ENCODE data around the gene TTC16. TPM values are rescaled to one million over a fixed set of nuclear protein-coding genes. Genes with fewer than 3 reads are reported as not detected.
A peak's percentile ranks its signal among the peaks of the same experiment; 100 is the strongest.

TTC16 gene
- total RNA-seq, 6 experiments from 2014 or later, result not detected

- Mint-ChIP-seq H3K27me3 (ENCODE audit: insufficient read depth) (peaks cover 5% of the 10 kb centered on the region; the same call in 1 of the 2 replicates), H3K27ac (peak overlapping the region; percentile 97), H3K9me3 (no peaks in the 10 kb centered on the region), H3K4me3 (peak overlapping the region; percentile 98), H3K36me3 (ENCODE audit: low read depth) (no peaks in the 10 kb centered on the region), H3K4me1 (ENCODE audit: low read depth) (peaks cover 11% of the 10 kb centered on the region)
- no peak for DNase-seq
- TF ChIP-seq, protein P1, sequence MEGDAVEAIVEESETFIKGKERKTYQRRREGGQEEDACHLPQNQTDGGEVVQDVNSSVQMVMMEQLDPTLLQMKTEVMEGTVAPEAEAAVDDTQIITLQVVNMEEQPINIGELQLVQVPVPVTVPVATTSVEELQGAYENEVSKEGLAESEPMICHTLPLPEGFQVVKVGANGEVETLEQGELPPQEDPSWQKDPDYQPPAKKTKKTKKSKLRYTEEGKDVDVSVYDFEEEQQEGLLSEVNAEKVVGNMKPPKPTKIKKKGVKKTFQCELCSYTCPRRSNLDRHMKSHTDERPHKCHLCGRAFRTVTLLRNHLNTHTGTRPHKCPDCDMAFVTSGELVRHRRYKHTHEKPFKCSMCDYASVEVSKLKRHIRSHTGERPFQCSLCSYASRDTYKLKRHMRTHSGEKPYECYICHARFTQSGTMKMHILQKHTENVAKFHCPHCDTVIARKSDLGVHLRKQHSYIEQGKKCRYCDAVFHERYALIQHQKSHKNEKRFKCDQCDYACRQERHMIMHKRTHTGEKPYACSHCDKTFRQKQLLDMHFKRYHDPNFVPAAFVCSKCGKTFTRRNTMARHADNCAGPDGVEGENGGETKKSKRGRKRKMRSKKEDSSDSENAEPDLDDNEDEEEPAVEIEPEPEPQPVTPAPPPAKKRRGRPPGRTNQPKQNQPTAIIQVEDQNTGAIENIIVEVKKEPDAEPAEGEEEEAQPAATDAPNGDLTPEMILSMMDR (IDR thresholded peaks at IDR 0.05), result no peak
Observed at GRCh38 chr9:127714951-127715469, 869 bp upstream of the TTC16 start.

GRCh38 chr9:127716412-127716811 is 533 bp downstream of the TTC16 start:
- H3K4me1 Mint-ChIP-seq (ENCODE audit: low read depth), result peaks cover 23% of the 10 kb centered on the region
- peak overlapping the region; percentile 97 for H3K27ac Mint-ChIP-seq
- no peaks in the 10 kb centered on the region for H3K36me3 Mint-ChIP-seq (ENCODE audit: low read depth)
- TF ChIP-seq, protein P1 (IDR thresholded peaks at IDR 0.05), result no peak
- peak overlapping the region; percentile 98 for H3K4me3 Mint-ChIP-seq
- no peak for DNase-seq
- H3K9me3 Mint-ChIP-seq, result no peaks in the 10 kb centered on the region
- 0 out of 2 replicates have a peak, but pooled peaks cover 3% of the 10 kb centered on the region for H3K27me3 Mint-ChIP-seq (ENCODE audit: insufficient read depth)

DNA sequence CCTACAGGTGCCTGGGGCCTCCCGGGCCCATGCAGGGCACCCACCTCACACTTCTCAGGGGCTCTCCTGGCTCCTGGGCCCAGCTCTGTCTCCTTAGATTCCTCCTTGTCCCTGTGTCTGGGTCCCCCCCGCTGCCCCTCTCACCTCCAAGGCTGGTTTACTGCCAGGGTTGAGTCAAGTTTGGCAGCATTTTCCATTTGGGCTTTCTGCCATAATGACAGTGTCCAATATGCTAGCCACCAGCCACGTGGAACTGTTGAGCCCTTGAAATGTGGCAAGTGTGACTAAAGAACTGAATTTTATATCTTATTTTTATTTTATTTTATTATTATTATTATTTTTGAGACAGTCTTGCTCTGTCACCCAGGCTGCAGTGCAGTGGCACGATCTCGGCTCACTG is 1.9 kb downstream of the TTC16 start:
- Mint-ChIP-seq H3K27ac (no peak overlapping the region), H3K4me1 (ENCODE audit: low read depth) (peaks cover 25% of the 10 kb centered on the region), H3K4me3 (no peak overlapping the region), H3K27me3 (ENCODE audit: insufficient read depth) (peaks cover 3% of the 10 kb centered on the region; the same call in 1 of the 2 replicates), H3K36me3 (ENCODE audit: low read depth) (no peaks in the 10 kb centered on the region), H3K9me3 (no peaks in the 10 kb centered on the region)
- TF ChIP-seq, protein P1 (IDR thresholded peaks at IDR 0.05), result no peak
- no peak for DNase-seq

- Mint-ChIP-seq H3K9me3 (no peaks in the 10 kb centered on the region), H3K4me3 (no peak overlapping the region), H3K36me3 (ENCODE audit: low read depth) (no peaks in the 10 kb centered on the region), H3K4me1 (ENCODE audit: low read depth) (peaks cover 30% of the 10 kb centered on the region), H3K27me3 (ENCODE audit: insufficient read depth) (peaks cover 3% of the 10 kb centered on the region; the same call in 1 of the 2 replicates), H3K27ac (no peak overlapping the region)
- TF ChIP-seq, protein P1 (IDR thresholded peaks at IDR 0.05), result no peak
- no peak for DNase-seq
Observed at GRCh38 chr9:127720031-127720864, 4.4 kb downstream of the TTC16 start.

GRCh38 chr9:127720865-127721227 is 5.0 kb downstream of the TTC16 start:
- peak overlapping the region; percentile 45; the same call in 1 of the 2 replicates for H3K27ac Mint-ChIP-seq
- no peak overlapping the region for H3K4me3 Mint-ChIP-seq
- peaks cover 28% of the 10 kb centered on the region for H3K4me1 Mint-ChIP-seq (ENCODE audit: low read depth)
- no peaks in the 10 kb centered on the region for H3K9me3 Mint-ChIP-seq
- no peak for DNase-seq
- no peaks in the 10 kb centered on the region; the same call in 1 of the 2 replicates for H3K27me3 Mint-ChIP-seq (ENCODE audit: insufficient read depth)
- H3K36me3 Mint-ChIP-seq (ENCODE audit: low read depth), result no peaks in the 10 kb centered on the region
- TF ChIP-seq, protein P1 (IDR thresholded peaks at IDR 0.05), result no peak

Measured in HFFc6 (cell line).